ENCODE measurements around the gene C20orf144.
A peak's percentile ranks its signal among the peaks of the same experiment; 100 is the strongest.

The C20orf144 gene

GRCh38 chr20:33650111-33650752, 11.9 kb upstream of the C20orf144 start:
- DNase-seq: no peak

DNA sequence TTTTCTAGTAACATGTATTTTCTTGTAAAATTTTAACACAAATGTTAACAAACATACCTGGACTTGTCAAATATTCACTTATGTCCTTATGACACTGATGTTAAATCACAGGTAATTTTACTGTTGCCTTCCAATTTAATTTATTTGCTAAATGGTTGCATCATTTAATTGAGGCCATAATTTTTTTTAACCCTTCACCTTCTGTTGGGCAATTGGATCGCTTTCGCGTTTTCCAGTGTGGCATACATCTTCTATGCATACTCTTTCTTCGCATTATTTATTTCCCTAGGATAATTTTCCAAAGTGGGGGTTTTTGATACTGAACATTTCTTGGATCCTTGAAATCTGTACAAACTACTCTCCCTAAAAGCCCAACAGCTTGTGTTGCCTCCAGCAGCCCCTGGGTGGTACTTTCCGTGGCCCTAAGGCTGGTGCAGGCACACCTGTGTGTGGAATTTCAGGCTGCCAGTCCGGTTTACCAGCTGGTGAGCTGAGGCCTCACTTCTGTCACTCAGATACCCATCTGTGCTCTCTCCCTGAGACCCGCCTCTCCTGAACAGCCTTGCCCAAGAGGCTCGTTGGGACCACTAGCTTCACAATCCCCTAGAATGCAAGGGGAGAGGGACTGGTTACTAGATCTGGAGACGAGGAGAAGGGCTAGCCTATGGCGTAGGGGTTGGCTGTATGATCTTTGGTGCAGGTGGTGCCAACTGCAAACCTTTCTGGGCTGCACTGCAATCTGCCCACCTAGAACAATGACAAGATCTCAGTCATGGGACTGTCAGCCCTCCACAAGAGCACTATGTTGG, 11.2 kb upstream of the C20orf144 start:
- peak; percentile 30 for DNase-seq

DNA sequence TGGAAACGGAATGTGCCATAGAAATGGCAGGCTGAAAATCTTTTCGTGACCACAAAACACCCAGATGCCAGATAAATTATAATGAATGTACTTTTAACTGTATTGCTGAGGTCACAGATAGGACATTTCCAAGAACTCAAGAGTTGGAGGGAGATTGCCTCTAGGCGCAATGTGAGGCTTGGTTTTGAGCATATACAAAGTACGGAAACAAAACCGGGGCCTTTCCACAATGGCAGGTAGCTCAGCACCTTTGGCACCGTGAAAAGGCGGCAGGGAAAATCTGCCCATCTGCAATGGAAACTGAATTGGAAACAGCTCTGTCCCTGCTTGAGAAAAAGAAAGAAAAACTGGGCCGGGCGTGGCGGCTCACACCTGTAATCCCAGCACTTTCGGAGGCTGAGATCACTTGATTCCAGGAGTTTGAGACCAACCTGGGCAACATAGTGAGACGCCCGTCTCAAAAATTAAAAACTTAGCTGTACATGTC, 10.5 kb upstream of the C20orf144 start:
- DNase-seq: no peak

DNA sequence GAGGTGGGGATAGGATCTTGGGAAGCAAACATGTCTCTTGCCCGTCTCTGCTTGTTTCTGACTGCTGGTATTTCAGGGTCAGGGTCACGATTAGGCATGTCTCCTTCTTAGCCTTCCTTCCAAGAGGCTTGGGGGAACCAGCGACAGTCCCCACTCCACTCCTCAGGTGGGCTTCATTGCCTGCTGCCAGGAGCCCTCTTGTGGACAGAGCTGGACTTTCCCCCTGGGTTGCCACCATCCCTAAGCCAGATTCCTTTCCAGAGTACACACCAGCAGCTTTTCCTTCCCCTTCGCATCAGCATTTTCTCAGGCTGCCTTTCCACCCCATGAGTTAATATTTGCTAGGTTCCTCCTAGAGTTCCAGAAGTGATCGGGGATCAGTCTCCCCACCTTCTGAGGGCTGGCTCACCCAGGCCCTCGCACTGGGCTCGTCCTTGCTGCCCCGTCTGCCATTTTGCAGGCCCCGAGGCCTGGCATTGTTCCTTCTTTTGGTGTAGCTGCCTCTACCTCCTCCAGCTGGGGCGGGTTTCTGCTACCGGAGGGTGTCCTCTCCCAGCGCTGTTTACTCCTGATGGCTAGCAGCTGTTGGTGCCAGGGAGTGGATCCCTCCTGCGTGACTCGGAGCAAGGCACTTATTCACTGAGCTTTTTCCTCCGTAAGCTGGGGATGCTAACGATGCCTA, 8.8 kb upstream of the C20orf144 start:
- peak; percentile 59 for DNase-seq

- no peak for DNase-seq
These were observed 8.1 kb upstream of the C20orf144 start for GRCh38 chr20:33653900-33654596.

DNA sequence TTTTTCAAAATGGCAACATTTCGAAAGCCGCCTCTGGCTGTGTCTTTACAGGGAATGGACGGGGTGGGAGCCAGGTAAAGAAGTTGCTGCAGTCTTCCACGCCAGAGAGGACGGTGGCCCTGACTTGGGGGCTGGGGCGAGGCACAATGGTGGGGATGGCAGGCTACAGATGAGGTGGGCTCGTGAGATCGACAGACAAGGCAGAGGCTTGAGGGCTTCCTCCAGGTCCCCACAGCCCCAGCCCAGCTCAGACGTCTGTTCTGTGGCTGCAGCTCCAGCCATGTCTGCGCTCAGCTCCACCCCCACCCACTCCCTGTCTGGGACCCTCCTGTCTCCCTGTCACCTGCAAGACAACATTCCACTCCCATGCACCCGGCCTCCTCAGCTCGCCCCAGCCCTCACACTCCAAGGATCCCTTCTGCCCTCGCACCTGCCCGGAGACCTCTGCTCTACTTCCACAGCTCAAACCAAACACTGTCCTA, 7.4 kb upstream of the C20orf144 start:
- DNase-seq: no peak

- DNase-seq: no peak
These were observed 7.0 kb upstream of the C20orf144 start for GRCh38 chr20:33655164-33655563.

DNA sequence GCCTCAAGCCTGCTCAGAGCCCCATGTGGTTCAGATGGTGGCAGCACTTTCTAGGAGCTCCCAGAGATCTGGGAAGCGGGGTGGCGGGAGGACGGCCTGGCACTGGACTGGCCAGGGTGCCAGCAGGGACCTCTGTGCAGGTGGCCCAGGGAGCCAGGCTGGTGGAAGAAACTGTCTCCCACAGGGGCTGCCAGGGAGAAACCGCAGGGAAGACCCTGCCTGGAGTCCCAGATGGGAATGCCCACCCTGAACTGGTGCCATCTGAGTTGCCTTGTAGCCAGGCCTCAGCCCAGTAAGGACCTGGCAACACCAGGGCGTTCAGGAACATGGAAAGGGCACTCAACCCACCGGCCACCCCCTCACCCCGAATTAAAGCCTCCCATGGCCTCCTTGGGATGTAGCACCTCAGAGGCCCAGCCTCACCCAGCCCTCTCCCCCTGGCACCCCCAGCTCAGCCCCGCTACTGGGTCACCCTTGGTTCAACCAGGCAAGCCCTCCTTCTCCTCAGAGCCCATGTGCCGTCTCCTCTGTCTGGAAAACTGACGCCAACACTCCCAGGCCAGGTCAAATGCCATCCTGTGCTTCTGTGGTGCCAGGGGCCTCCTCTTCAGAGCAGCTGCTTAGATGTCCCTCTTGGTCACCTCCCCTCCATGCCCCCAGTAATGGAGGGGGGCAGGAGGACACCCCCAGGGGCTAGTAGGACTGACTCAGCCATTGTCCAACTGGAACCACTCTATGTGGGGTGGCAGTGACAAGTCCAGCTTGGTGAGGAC, 5.9 kb upstream of the C20orf144 start:
- no peak for DNase-seq

GRCh38 chr20:33656783-33657703, 5.1 kb upstream of the C20orf144 start:
- DNase-seq: no peak

DNA sequence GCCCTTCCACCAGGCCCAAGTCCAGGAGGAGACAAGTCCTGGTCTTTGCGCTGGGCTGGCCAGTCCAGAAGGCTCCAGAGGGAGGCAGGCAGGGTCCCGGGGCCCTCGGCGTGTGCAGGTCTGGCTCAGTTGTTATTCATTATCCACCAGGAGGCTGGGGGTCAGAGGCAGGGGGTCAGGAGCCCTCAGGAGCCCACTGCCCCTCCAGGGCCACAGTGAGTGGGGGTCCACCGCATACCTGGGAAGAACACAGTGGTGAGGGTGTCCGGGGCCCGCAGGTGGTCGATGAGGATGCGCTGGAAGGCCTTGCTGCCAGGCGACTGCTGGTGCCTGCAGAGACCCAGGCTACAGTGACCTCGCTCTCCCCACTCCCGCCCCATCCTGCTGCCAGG, 4.4 kb upstream of the C20orf144 start:
- DNase-seq: no peak

GRCh38 chr20:33658510-33658909, 3.6 kb upstream of the C20orf144 start:
- no peak for DNase-seq

- DNase-seq: no peak
These were observed 3.2 kb upstream of the C20orf144 start for GRCh38 chr20:33658929-33659328.

GRCh38 chr20:33659341-33660034, 2.6 kb upstream of the C20orf144 start:
- DNase-seq: no peak

GRCh38 chr20:33660035-33660684, 2.0 kb upstream of the C20orf144 start:
- no peak for DNase-seq

GRCh38 chr20:33660685-33661058, 1.5 kb upstream of the C20orf144 start:
- no peak for DNase-seq

DNA sequence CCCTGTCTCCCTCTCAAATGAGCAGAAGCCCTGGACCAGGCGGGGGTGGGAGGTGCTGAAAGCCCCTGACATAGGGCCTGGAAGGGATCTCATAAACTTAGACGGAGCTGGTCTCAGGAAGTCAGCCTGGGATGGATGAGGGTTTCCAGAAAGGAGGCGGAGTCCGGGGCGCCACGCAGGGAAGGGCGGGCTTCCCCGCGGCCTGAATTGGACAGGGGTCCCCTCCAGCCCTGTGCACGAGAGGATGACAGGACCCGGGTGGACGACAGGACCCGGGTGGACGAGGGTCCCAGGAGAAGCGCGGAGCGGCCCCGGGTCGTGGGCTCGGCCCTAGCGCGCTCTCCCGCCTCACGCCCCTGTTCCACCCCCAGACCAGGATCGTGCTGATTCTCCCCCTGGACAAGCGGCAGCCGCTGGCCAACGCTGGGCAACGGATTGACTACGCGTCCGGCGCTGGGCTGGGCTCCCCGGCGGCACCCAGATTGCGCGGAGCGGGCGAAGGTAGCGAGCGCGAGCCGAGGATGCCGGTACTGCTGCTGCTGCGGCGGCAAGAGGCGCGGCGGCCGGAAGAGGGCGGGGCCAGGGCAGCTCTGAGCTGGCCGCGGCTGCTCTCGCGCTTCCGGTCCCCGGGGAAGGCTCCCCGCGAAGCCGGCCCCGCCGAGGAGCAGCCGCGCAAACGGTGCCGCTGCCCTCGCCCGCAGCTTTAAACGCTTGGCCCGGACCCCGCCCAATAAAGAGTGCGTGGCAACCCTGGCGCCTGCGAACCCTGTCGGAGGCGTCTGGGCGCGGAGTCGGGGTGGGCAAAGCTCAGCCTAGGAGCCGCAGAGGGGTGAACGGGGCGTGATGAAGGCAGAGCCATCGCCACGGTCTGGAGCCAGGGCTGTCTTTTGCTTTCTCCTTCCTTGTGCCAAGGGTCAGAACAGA, 1.3 kb downstream of the C20orf144 start:
- peak; percentile 30 for DNase-seq

GRCh38 chr20:33664085-33664761, 2.1 kb downstream of the C20orf144 start:
- no peak for DNase-seq

- DNase-seq: no peak
These were observed 2.6 kb downstream of the C20orf144 start for GRCh38 chr20:33664762-33665144.

All from NCI-H1694 treated with DMSO at 0.1 percent for 48 hours (cell line).